Neural cell (in vitro differentiated cells): Measurements from ENCODE around the gene ACTRT3. TPM values are rescaled to one million over a fixed set of nuclear protein-coding genes. Genes with fewer than 3 reads are reported as not detected.

Experiments used
- H2AFZ ChIP-seq: fragments of 200-600, 300-800 bp; sonication (generic), shearing (Covaris generic); 2 replicates; pipeline ENCODE4 v1.6.0; 2014; ENCODE audit warnings: low read depth, mild to moderate bottlenecking, antibody characterized with exemption, low read length, moderate library complexity
- H3F3A ChIP-seq: fragments of 200-600 bp; shearing (Covaris generic); 2 replicates; pipeline ENCODE4 v1.6.1; 2016; ENCODE audit warnings: mild to moderate bottlenecking, moderate library complexity, mixed read lengths, antibody characterized with exemption, low read length; ENCODE audit not compliant: insufficient read depth, poor library complexity, severe bottlenecking
- H3K27ac ChIP-seq: fragments of 200-600, 300-800 bp; sonication (generic), shearing (Covaris generic); 2 replicates; pipeline ENCODE4 v1.5.1; 2014; ENCODE audit warnings: mild to moderate bottlenecking, low read length, moderate library complexity
- H3K27me3 ChIP-seq: fragments of 300-800, 200-600 bp; sonication (generic), shearing (Covaris generic); 2 replicates; pipeline ENCODE4 v1.6.0; 2014; ENCODE audit warnings: mild to moderate bottlenecking, low read depth, low read length, moderate library complexity; ENCODE audit not compliant: insufficient read depth
- H3K36me3 ChIP-seq: fragments of 300-800, 200-600 bp; sonication (generic), shearing (Covaris generic); 2 replicates; pipeline ENCODE4 v1.5.1; 2014; ENCODE audit warnings: mild to moderate bottlenecking, antibody characterized with exemption, low read length, moderate library complexity; ENCODE audit not compliant: insufficient read depth
- H3K4me2 ChIP-seq: fragments of 300-800, 200-600 bp; sonication (generic), shearing (Covaris generic); 2 replicates; pipeline ENCODE4 v1.6.0; 2014; ENCODE audit warnings: mild to moderate bottlenecking, low read length
- H3K4me3 ChIP-seq: fragments of 300-800, 200-600 bp; sonication (generic), shearing (Covaris generic); 2 replicates; pipeline ENCODE4 v1.5.1; 2014; ENCODE audit warnings: mild to moderate bottlenecking, low read length, moderate library complexity
- H3K79me2 ChIP-seq: fragments of 200-600 bp; shearing (Covaris generic); replicated peaks from 2 replicates; pipeline ENCODE4 v1.6.0; 2014; ENCODE audit warnings: mild to moderate bottlenecking, low read length, moderate library complexity; ENCODE audit not compliant: insufficient read depth
- H3K9ac ChIP-seq: fragments of 300-800, 200-600 bp; sonication (generic), shearing (Covaris generic); 2 replicates; pipeline ENCODE4 v1.6.1; 2016; ENCODE audit warnings: mild to moderate bottlenecking, low read length, mixed read lengths
- H3K9me2 ChIP-seq: fragments of 200-600 bp; shearing (Covaris generic); 2 replicates; pipeline ENCODE4 v1.6.1; 2016; ENCODE audit warnings: mild to moderate bottlenecking, low read length, mixed read lengths; ENCODE audit not compliant: insufficient read depth
- H3K9me3 ChIP-seq: fragments of 200-600, 300-800 bp; sonication (generic), shearing (Covaris generic); 2 replicates; pipeline ENCODE4 v1.6.1; 2016; ENCODE audit warnings: mild to moderate bottlenecking, mixed run types, low read length, moderate library complexity, mixed read lengths
- H4K20me1 ChIP-seq: fragments of 200-600 bp; shearing (Covaris generic); 2 replicates; pipeline ENCODE4 v1.6.1; 2016; ENCODE audit warnings: mild to moderate bottlenecking, mixed run types; ENCODE audit not compliant: insufficient read depth
- CTCF ChIP-seq: fragments of 450-650 bp; IDR thresholded peaks from 2 replicates; pipeline ENCODE4 v1.5.1; 2014; ENCODE audit warnings: antibody characterized with exemption, mild to moderate bottlenecking, moderate library complexity; ENCODE audit not compliant: poor library complexity, severe bottlenecking
- EP300 ChIP-seq: fragments of 450-650 bp; conservative IDR thresholded peaks from 2 replicates; pipeline ENCODE4 v1.6.1; 2014; ENCODE audit warnings: antibody characterized with exemption, mild to moderate bottlenecking, moderate library complexity; ENCODE audit not compliant: poor library complexity, severe bottlenecking
- EZH2 ChIP-seq: fragments of 200-600, 300-800 bp; shearing (Covaris generic), sonication (generic); IDR thresholded peaks from 2 replicates; pipeline ENCODE4 v1.6.1; 2014; ENCODE audit warnings: antibody characterized with exemption, low read length, borderline replicate concordance, mild to moderate bottlenecking; ENCODE audit not compliant: insufficient read depth, poor library complexity, severe bottlenecking
- MXI1 ChIP-seq: fragments of 450-650 bp; conservative IDR thresholded peaks from 2 replicates; pipeline ENCODE4 v1.6.1; 2014; ENCODE audit warnings: antibody characterized with exemption, mild to moderate bottlenecking; ENCODE audit not compliant: poor library complexity, severe bottlenecking
- POLR2AphosphoS5 ChIP-seq: IDR thresholded peaks from 2 replicates; pipeline ENCODE4 v1.6.1; 2012
- RAD21 ChIP-seq: fragments of 450-650 bp; conservative IDR thresholded peaks from 2 replicates; pipeline ENCODE4 v1.6.1; 2014; ENCODE audit warnings: antibody characterized with exemption, mild to moderate bottlenecking, moderate library complexity
- REST ChIP-seq: IDR thresholded peaks from 2 replicates; pipeline ENCODE4 v1.6.1; 2012; ENCODE audit warnings: borderline replicate concordance
- SMC3 ChIP-seq: fragments of 450-650 bp; conservative IDR thresholded peaks from 2 replicates; pipeline ENCODE4 v1.6.1; 2014; ENCODE audit warnings: antibody characterized with exemption, mild to moderate bottlenecking, moderate library complexity; ENCODE audit not compliant: poor library complexity
- polyA plus RNA-seq: library from polyadenylated mRNA; depleted of rRNA; stranded (reverse); fragments of >200 nt; gene quantifications from 2 replicates; pipeline ENCODE4 v1.2.3, GENCODE V29; 2014

ACTRT3 gene
- polyA plus RNA-seq, 1 donor from 2014 or later = not detected

GRCh38 chr3:169787791-169788190 lies 18.4 kb upstream of the ACTRT3 start:
- TF ChIP-seq POLR2AphosphoS5 = no peak
- no peak for TF ChIP-seq CTCF
- no peak for TF ChIP-seq REST
- no peak for TF ChIP-seq EP300
- no peak for TF ChIP-seq RAD21
- TF ChIP-seq SMC3 = no peak
- Histone ChIP-seq H3K9me3 (no peaks in the 10 kb centered on the region), H3K4me3 (no peak overlapping the region), H3K4me2 (no peak overlapping the region), H3K9ac (no peak overlapping the region), H3K36me3 (peaks cover 14% of the 10 kb centered on the region), H3F3A (no peaks in the 10 kb centered on the region), H2AFZ (no peak overlapping the region), H3K27ac (no peak overlapping the region), H3K9me2 (no peaks in the 10 kb centered on the region), H4K20me1 (no peaks in the 10 kb centered on the region), H3K27me3 (no peaks in the 10 kb centered on the region), H3K79me2 (no peaks in the 10 kb centered on the region)

GRCh38 chr3:169787120-169787519 lies 17.8 kb upstream of the ACTRT3 start:
- Histone ChIP-seq H3K9me3 (no peaks in the 10 kb centered on the region), H3K36me3 (peaks cover 14% of the 10 kb centered on the region), H3K27ac (no peak overlapping the region), H2AFZ (no peak overlapping the region), H3K27me3 (no peaks in the 10 kb centered on the region), H3K79me2 (no peaks in the 10 kb centered on the region), H3K4me3 (no peak overlapping the region), H3F3A (no peaks in the 10 kb centered on the region), H3K9ac (no peak overlapping the region), H3K9me2 (no peaks in the 10 kb centered on the region), H4K20me1 (no peaks in the 10 kb centered on the region), H3K4me2 (no peak overlapping the region)
- TF ChIP-seq EZH2 (no peak), POLR2AphosphoS5 (no peak), MXI1 (no peak), REST (no peak), RAD21 (no peak)
